Stimulated activated CD8-positive, alpha-beta memory T cell treated with anti-CD3 and anti-CD28 coated beads, Interleukin-15, amount 100 ng/mL, for 24 hours (primary cell): ENCODE measurements around the gene CLEC4M.
"Not testable (repeated sequence)": the region's sequence is repeated elsewhere in the genome, so short reads cannot be mapped to it uniquely, and the experiment has no call there.

Experiments used
- DNase-seq: peaks from one replicate; pipeline ENCODE4 v3.0.0-alpha.2; 2020; ENCODE audit warnings: low read depth

CLEC4M gene

GRCh38 chr19:7740682-7741054 is 22.4 kb upstream of the CLEC4M start:
- no peak for DNase-seq

GRCh38 chr19:7742575-7742974 is 20.5 kb upstream of the CLEC4M start:
- DNase-seq = no peak

- DNase-seq = no peak
Measured at GRCh38 chr19:7742991-7743390, 20.1 kb upstream of the CLEC4M start.

- DNase-seq = no peak
Measured at GRCh38 chr19:7743425-7743841, 19.6 kb upstream of the CLEC4M start.

- no peak for DNase-seq
Measured at GRCh38 chr19:7744199-7744786, 18.8 kb upstream of the CLEC4M start.

GRCh38 chr19:7744871-7745650 is 18.0 kb upstream of the CLEC4M start:
- DNase-seq = no peak

GRCh38 chr19:7746306-7746705 is 16.7 kb upstream of the CLEC4M start:
- not testable (repeated sequence) for DNase-seq

- DNase-seq = no peak
Measured at GRCh38 chr19:7746903-7747884, 15.8 kb upstream of the CLEC4M start, which contains the start of gene CD209. Gene CD209, minus strand, starts transcription at chr19:7747534. Its CDS starts 23 bp downstream, at chr19:7747511.

- DNase-seq = no peak
Measured at GRCh38 chr19:7748171-7748570, 14.9 kb upstream of the CLEC4M start.

- no peak for DNase-seq
Measured at GRCh38 chr19:7748756-7749155, 14.3 kb upstream of the CLEC4M start.

GRCh38 chr19:7751157-7751783 is 11.8 kb upstream of the CLEC4M start:
- no peak for DNase-seq

- no peak for DNase-seq
Measured at GRCh38 chr19:7756258-7756657, 6.8 kb upstream of the CLEC4M start.

- no peak for DNase-seq
Measured at GRCh38 chr19:7757358-7757757, 5.7 kb upstream of the CLEC4M start.

GRCh38 chr19:7759156-7759555 is 3.9 kb upstream of the CLEC4M start:
- DNase-seq = no peak

- no peak for DNase-seq
Measured at GRCh38 chr19:7763696-7764095, 653 bp downstream of the CLEC4M start.

- DNase-seq = not testable (repeated sequence)
Measured at GRCh38 chr19:7764157-7764556, 1.1 kb downstream of the CLEC4M start.

- DNase-seq = not testable (repeated sequence)
Measured at GRCh38 chr19:7765043-7765442, 2.0 kb downstream of the CLEC4M start.

- no peak for DNase-seq
Measured at GRCh38 chr19:7766535-7766934, 3.5 kb downstream of the CLEC4M start.

GRCh38 chr19:7767487-7767886 is 4.4 kb downstream of the CLEC4M start:
- DNase-seq = no peak

GRCh38 chr19:7769171-7769570 is 6.1 kb downstream of the CLEC4M start:
- no peak for DNase-seq

- no peak for DNase-seq
Measured at GRCh38 chr19:7771072-7771471, 8.0 kb downstream of the CLEC4M start.

GRCh38 chr19:7772752-7773291 is 9.8 kb downstream of the CLEC4M start:
- DNase-seq = no peak
